Measurements from ENCODE around the gene WASF3. TPM values are rescaled to one million over a fixed set of nuclear protein-coding genes. Genes with fewer than 3 reads are reported as not detected.

Gene WASF3
- total RNA-seq, 4 donors from 2014 or later, result 0.75 to 4.9 (median 2.3) TPM

DNA sequence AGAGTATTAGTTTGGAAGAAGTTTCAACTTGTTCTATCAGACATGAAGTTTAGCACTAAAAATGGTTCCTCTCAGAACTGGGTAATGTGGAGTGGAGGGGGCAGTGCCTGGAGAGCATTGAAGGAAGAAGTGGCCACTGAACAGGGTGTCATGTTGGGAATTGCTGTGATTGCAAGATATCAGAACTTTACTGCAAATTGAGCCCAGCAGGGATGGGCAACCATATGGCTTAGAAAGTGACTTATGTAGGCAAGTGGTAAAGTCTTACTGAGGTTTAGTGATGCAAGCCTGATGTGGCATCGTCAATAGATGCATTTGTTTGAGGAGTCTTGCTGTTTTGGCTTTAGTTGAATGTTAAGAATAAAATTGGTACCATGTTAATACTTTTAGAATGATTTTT lies 31.7 kb downstream of the WASF3 start:
- Histone ChIP-seq H3K4me1 (no peaks in the 10 kb centered on the region), H3K4me3 (no peak overlapping the region), H3K36me3 (no peaks in the 10 kb centered on the region), H3K9me3 (no peaks in the 10 kb centered on the region), H3K27ac (no peak overlapping the region), H3K27me3 (peaks cover 3% of the 10 kb centered on the region)
- intact Hi-C loops (cut with DNase I; ENCODE audit: low total_unique reads) (no loop called here), in situ Hi-C loops (cut with MboI; ENCODE audit: low pct_ligation_motif_present in 1 of 4, low pct_unique_long_range_greater_than_20kb in 1 of 4, low sequenced_read_pairs in 3 of 4) (no loop called here)
- 87 to 100% methylated on average over 1 of the region's 1 CpG for WGBS, 2 donors (ENCODE audit: low coverage in 1 of 2)
- TF ChIP-seq POLR2AphosphoS5 (IDR thresholded peaks at IDR 0.05), result no peak
- TF ChIP-seq EP300 (IDR thresholded peaks at IDR 0.05; ENCODE audit: low read depth), result no peak
- no peak for TF ChIP-seq POLR2A (IDR thresholded peaks at IDR 0.05)
- TF ChIP-seq CTCF (IDR thresholded peaks at IDR 0.05), result no peak
- DNase-seq, result no peak

DNA sequence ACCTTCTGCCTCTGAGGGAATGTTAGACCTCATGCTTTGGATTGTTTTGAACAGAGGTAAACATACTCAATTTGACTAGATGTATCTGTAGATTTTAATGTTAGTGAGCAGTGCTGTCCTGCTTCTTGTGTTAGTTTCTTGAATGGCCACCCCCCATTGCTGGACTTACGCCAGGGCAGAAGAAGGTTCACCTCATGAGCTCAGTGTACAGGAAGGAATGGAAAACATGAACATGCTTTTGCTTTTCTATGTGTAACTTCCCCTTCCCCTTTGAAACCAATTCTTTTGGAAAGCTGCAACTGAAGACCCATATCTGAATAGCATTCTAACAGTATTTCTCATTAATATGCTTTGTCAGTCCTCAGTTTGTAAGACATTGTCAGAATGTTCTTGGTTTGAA lies 32.3 kb downstream of the WASF3 start:
- intact Hi-C loops (cut with DNase I; ENCODE audit: low total_unique reads) (no loop called here), in situ Hi-C loops (cut with MboI; ENCODE audit: low pct_ligation_motif_present in 1 of 4, low pct_unique_long_range_greater_than_20kb in 1 of 4, low sequenced_read_pairs in 3 of 4) (no loop called here)
- no peaks in the 10 kb centered on the region for H3K9me3 ChIP-seq
- no peak overlapping the region for H3K27ac ChIP-seq
- 65% methylated on average over 1 of the region's 1 CpG; no CpG with 5 or more reads in 1 of the 2 donors for WGBS, 2 donors (ENCODE audit: low coverage in 1 of 2)
- H3K4me1 ChIP-seq, result no peaks in the 10 kb centered on the region
- DNase-seq, result no peak
- no peak for TF ChIP-seq CTCF (IDR thresholded peaks at IDR 0.05)
- no peak overlapping the region for H3K4me3 ChIP-seq
- H3K27me3 ChIP-seq, result peaks cover 3% of the 10 kb centered on the region
- no peaks in the 10 kb centered on the region for H3K36me3 ChIP-seq

DNA sequence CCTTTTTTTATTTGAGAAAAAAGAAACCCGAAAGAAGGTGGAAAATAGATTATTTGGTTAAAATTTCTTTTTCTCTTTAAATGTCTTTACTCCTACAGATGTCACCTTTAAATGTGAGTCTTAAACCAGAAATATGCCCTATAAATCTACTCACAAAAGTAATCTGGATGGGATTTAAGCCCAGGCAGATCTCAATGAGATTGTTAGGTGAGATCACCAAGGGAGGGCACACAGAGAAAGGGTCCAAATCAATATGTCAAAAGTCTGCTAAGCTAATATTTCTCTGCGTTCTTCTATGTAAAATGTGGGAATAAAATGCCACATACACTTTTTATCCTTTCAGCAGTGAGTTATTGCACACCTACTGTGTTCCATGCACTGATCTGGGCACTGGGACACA lies 32.9 kb downstream of the WASF3 start:
- 63 to 70% methylated on average over 2 of the region's 2 CpGs for WGBS, 2 donors (ENCODE audit: low coverage in 1 of 2)
- no peaks in the 10 kb centered on the region for H3K36me3 ChIP-seq
- H3K4me3 ChIP-seq, result no peak overlapping the region
- no peak overlapping the region for H3K27ac ChIP-seq
- in situ Hi-C loops (cut with MboI; ENCODE audit: low pct_ligation_motif_present in 1 of 4, low pct_unique_long_range_greater_than_20kb in 1 of 4, low sequenced_read_pairs in 3 of 4), result no loop called here
- H3K27me3 ChIP-seq, result peaks cover 3% of the 10 kb centered on the region
- no peaks in the 10 kb centered on the region for H3K9me3 ChIP-seq
- no peak for TF ChIP-seq CTCF (IDR thresholded peaks at IDR 0.05)
- TF ChIP-seq EP300 (IDR thresholded peaks at IDR 0.05; ENCODE audit: low read depth), result no peak
- no peak for TF ChIP-seq POLR2AphosphoS5 (IDR thresholded peaks at IDR 0.05)
- TF ChIP-seq POLR2A (IDR thresholded peaks at IDR 0.05), result no peak
- intact Hi-C loops (cut with DNase I; ENCODE audit: low total_unique reads), result no loop called here
- no peaks in the 10 kb centered on the region for H3K4me1 ChIP-seq
- DNase-seq, result no peak

- Histone ChIP-seq H3K9me3 (no peaks in the 10 kb centered on the region), H3K36me3 (no peaks in the 10 kb centered on the region), H3K4me1 (no peaks in the 10 kb centered on the region), H3K27me3 (peaks cover 3% of the 10 kb centered on the region), H3K4me3 (no peak overlapping the region), H3K27ac (no peak overlapping the region)
- intact Hi-C loops (cut with DNase I; ENCODE audit: low total_unique reads), result no loop called here
- TF ChIP-seq EP300 (IDR thresholded peaks at IDR 0.05; ENCODE audit: low read depth) (no peak), CTCF (IDR thresholded peaks at IDR 0.05) (no peak), POLR2AphosphoS5 (IDR thresholded peaks at IDR 0.05) (no peak), POLR2A (IDR thresholded peaks at IDR 0.05) (no peak)
- 46 to 80% methylated on average over 1 to 4 of the region's 4 CpGs for WGBS, 2 donors (ENCODE audit: low coverage in 1 of 2)
- DNase-seq, result no peak
- in situ Hi-C loops (cut with MboI; ENCODE audit: low pct_ligation_motif_present in 1 of 4, low pct_unique_long_range_greater_than_20kb in 1 of 4, low sequenced_read_pairs in 3 of 4), result no loop called here
These were observed 33.5 kb downstream of the WASF3 start for GRCh38 chr13:26590951-26591350.

Measured in transverse colon (tissue), 4 donors.